ENCODE results near the gene RAB3C.

RAB3C gene

GRCh38 chr5:58731641-58732040 is 148.8 kb downstream of the RAB3C start:
- no peak for DNase-seq (ENCODE audit: low read depth)

- no peak for DNase-seq (ENCODE audit: low read depth)
These were observed 152.8 kb downstream of the RAB3C start for GRCh38 chr5:58735637-58736036.

- DNase-seq (ENCODE audit: low read depth) = no peak
These were observed 153.3 kb downstream of the RAB3C start for GRCh38 chr5:58736214-58736613.

GRCh38 chr5:58737671-58738070 is 154.8 kb downstream of the RAB3C start:
- no peak for DNase-seq (ENCODE audit: low read depth)

DNA sequence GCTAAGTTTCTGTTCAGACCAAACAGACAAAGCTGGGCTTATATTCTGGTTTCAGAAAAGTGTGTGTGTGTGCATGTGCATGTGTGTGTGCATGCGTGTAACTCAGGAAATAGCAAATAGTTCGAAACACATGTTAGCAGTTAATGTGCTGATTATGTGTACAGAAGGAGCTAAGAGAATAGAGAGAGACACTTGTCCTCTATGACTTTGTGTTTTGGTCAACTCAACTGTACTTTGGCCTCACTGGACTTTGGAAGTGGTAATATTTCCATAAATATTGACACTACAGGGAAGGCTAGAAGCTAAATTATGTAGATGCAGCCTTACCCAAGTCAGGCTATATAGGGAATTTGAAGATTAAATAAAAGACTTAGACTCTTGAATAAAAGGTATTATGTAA is 155.5 kb downstream of the RAB3C start:
- no peak for DNase-seq (ENCODE audit: low read depth)

DNA sequence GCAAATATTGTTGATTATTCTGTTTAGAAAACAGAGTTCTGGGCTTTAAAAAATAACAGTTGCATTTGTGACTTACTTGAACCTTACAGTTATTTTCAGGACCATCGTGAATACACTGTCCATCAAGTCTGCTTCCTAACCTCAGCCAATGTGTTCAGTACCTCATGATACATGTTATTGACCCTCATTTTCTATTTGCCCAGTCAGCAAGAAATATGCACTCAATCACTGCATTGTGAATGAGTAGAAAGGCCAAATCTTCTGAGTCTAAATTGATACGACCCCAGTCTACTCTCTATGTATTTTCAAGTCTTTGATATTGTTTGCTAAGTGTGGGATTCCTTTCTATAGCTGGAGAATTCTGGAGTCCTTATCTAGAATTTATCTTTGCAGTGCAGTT is 156.2 kb downstream of the RAB3C start:
- DNase-seq (ENCODE audit: low read depth) = no peak

GRCh38 chr5:58740956-58741355 is 158.1 kb downstream of the RAB3C start:
- no peak for DNase-seq (ENCODE audit: low read depth)

- no peak for DNase-seq (ENCODE audit: low read depth)
These were observed 162.5 kb downstream of the RAB3C start for GRCh38 chr5:58745350-58745749.

DNA sequence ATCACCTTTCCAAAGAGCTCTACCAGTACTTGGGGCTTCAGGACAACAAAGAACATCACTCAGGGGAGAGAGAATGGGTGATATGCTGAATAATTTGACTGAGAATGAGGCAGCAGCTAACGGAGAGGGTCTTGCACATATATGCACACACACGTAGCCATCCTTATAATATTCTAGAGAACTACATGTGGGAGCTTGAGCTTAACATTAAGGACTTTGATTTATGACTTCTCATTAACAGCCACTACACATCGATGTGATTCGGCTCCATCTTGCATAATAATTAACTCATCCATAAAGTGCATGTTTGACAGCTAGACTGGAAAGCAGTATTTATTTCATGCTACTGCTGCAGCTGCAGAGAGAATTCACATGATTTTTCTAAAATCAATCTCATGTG is 163.4 kb downstream of the RAB3C start:
- DNase-seq (ENCODE audit: low read depth) = no peak

- DNase-seq (ENCODE audit: low read depth) = no peak
These were observed 167.2 kb downstream of the RAB3C start for GRCh38 chr5:58750036-58750435.

GRCh38 chr5:58751222-58751837 is 168.5 kb downstream of the RAB3C start:
- DNase-seq (ENCODE audit: low read depth) = no peak

- DNase-seq (ENCODE audit: low read depth) = no peak
These were observed 169.2 kb downstream of the RAB3C start for GRCh38 chr5:58752104-58752503.

GRCh38 chr5:58753446-58753845 is 170.6 kb downstream of the RAB3C start:
- no peak for DNase-seq (ENCODE audit: low read depth)

DNA sequence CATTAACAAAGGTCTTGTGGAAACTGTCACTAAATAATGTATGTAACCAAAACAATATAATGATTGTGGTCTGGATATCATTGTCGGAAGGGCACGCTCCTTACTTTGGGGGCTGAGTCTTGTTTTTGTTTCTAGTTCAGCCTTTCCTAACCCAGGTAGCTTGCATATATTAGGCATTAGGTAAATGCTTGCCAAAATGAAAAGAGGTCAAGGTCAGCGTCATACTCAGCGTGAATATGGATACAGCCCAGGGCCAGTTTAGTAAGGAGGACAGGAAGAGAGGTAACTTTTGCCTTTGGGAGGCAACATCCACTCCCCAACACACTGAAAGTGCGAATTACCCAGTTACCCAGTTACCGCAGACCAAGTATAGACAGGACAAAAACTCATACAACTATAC is 171.4 kb downstream of the RAB3C start:
- DNase-seq (ENCODE audit: low read depth) = no peak

GRCh38 chr5:58755397-58755796 is 172.5 kb downstream of the RAB3C start:
- no peak for DNase-seq (ENCODE audit: low read depth)

GRCh38 chr5:58759745-58760144 is 176.9 kb downstream of the RAB3C start:
- no peak for DNase-seq (ENCODE audit: low read depth)

GRCh38 chr5:58760222-58760621 is 177.3 kb downstream of the RAB3C start:
- no peak for DNase-seq (ENCODE audit: low read depth)

DNA sequence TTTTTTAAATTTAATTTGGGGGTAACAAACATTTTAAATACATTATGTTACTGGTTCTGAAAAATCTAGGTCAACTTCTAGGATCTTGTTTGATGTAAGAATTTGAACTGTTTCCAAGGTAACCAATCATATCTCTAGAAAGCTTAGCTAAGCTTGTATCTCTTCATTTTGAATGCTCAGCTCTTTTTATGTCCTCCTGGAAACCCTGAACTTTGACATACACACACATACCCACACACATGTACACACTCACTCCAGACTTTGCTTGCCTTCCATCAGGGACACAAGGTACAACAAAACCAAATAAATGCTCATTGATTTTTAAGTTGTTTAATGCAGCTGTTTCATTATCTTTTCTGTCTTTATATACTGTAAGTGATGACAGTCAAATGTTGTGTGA is 178.5 kb downstream of the RAB3C start:
- DNase-seq (ENCODE audit: low read depth) = no peak

GRCh38 chr5:58763390-58763789 is 180.5 kb downstream of the RAB3C start:
- no peak for DNase-seq (ENCODE audit: low read depth)

DNA sequence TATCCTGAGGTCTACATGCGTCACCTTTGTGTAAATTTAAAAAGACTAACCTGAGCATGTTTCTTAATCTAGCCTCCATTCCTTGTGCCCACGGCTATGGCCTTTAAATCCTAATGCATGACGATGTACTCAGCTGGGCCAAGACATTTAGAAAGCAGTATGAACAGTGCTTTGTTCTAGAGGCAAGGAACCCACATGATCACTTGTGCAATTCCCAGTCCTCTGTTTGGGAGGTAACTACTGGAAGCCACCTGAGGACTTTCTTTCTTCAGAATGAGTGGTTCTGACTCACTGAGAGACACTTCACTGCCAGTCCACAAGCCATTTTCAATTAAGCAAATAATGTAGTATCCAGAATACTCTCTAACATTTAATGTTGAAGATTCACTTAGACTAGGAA is 181.3 kb downstream of the RAB3C start:
- DNase-seq (ENCODE audit: low read depth) = no peak

- DNase-seq (ENCODE audit: low read depth) = no peak
These were observed 182.2 kb downstream of the RAB3C start for GRCh38 chr5:58765058-58765457.

- no peak for DNase-seq (ENCODE audit: low read depth)
These were observed 184.2 kb downstream of the RAB3C start for GRCh38 chr5:58767104-58767503.

DNA sequence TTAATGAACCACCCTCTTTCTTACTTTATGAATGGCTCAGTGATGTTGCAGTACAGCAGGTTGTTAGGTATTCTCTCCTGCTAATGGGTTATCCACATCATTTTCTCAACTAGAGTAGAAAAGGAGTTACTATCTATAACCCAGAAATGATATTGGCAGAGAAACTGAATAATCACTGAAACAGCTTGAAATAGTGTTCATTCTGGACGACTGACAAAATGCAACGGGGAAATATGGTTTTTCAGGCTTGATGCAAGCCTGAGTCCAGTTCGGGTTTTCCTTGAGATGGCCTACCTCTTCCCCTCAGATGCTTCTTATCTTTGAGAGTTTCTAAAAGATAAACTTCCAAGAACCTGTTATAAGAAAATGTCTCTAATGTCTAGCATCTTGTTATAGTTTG is 187.3 kb downstream of the RAB3C start:
- no peak for DNase-seq (ENCODE audit: low read depth)

DNA sequence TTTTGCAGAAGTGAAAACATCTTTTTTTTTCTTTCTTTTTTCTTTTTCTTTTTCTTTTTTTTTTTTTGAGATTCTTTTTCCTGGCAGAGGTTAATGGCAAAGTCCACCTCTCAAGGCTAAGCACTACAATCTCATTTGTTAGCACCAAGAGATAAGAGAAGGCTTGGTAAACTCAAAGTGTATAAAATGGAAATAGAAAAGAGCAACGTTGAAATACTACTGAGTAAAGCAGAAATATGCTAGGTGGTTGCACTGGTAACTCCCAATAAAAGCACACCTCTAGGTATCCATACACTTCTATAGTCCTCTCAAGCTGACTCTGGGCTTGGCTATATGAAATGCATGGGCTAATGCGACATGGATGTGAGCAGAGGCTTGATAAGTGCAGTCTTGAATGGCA is 188.9 kb downstream of the RAB3C start:
- no peak for DNase-seq (ENCODE audit: low read depth)
